ENCODE results near the gene ZIC5. TPM values are rescaled to one million over a fixed set of nuclear protein-coding genes. Genes with fewer than 3 reads are reported as not detected.

ZIC5 gene
- total RNA-seq, 1 experiment from 2014 or later, result 0.66 TPM

GRCh38 chr13:99968521-99969452 lies 2.8 kb downstream of the ZIC5 start:
- Histone ChIP-seq H3K36me3 (ENCODE audit: control insufficient read depth, insufficient read depth, low read length) (no peaks in the 10 kb centered on the region), H3K9me3 (no peaks in the 10 kb centered on the region), H3K4me1 (peaks cover 14% of the 10 kb centered on the region; the same call in 1 of the 2 replicates), H3K4me3 (ENCODE audit: low read depth, low read length) (peak overlapping the region; percentile 70), H3K27me3 (replicated peaks; ENCODE audit: control insufficient read depth, insufficient read depth, low read length) (peaks cover 7% of the 10 kb centered on the region)
- BruUV-seq (replicated peaks), result no TSS peak
- Mint-ChIP-seq H3K9me3 (ENCODE audit: unreplicated experiment) (no peaks in the 10 kb centered on the region), H3K27ac (ENCODE audit: unreplicated experiment) (peak overlapping the region; percentile 55), H3K4me3 (ENCODE audit: unreplicated experiment) (peak overlapping the region; percentile 98), H3K27me3 (ENCODE audit: insufficient read depth, unreplicated experiment) (peaks cover 41% of the 10 kb centered on the region), H3K36me3 (ENCODE audit: insufficient read depth, unreplicated experiment) (no peaks in the 10 kb centered on the region), H3K4me1 (ENCODE audit: low read depth, unreplicated experiment) (peaks cover 13% of the 10 kb centered on the region)
- DNase-seq, result peak in 1 of 2 experiments; percentile 62
- POLR2A ChIA-PET, result no interaction called here
- no peak for TF ChIP-seq CTCF (IDR thresholded peaks at IDR 0.05; ENCODE audit: insufficient read depth in 1 of 2, low read depth in 1 of 2, low read length in 1 of 2, severe bottlenecking in 1 of 2, unreplicated experiment in 1 of 2)
- CTCF ChIA-PET, result no interaction called here
- intact Hi-C loops (cut with micrococcal nuclease; ENCODE audit: unreplicated experiment), result loop anchor here (5.0 kb wide), 1 partner anchor 51 kb away; no protein-coding TSS in a partner anchor

DNA sequence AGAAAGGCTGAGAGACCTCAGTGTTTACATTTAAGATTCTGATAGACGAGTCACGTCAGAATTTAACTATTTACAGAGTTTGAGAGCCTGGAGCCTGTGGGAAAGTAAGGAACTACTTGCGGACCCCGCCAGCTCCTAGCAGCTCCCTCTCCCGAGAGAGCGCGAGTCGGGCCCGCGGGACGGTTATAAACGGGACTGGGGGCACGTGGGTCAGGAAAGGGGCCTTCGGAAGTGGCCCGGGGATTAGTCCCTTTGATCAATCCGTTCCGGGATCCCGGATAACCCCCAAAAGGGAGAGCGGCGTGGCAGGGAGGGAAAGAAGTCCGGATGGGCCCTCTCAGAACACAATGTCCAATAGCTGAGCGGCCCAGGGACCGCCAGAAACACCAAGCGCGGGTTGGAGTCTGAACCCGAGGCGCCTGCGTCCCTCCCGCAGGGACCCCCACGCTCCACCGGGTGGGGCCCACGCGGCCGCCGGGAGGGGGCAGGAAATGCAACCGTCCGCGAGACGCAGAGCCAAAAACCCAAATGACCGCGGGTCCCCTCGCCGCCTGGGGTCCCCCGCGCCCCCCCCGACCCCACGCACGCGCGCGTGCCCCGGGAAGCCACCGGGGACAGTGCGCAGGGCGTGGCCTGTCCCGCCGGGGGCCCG lies 3.6 kb downstream of the ZIC5 start:
- POLR2A ChIA-PET, result no interaction called here
- CTCF ChIA-PET, result interaction anchor here (1.2 kb wide), 1 partner anchor 312 kb away, joined by 3 read pairs; no protein-coding TSS in a partner anchor

More for the DNA sequence above, 3.6 kb downstream of the ZIC5 start:
- Mint-ChIP-seq H3K36me3 (ENCODE audit: insufficient read depth, unreplicated experiment) (no peaks in the 10 kb centered on the region), H3K27me3 (ENCODE audit: insufficient read depth, unreplicated experiment) (peaks cover 33% of the 10 kb centered on the region), H3K4me3 (ENCODE audit: unreplicated experiment) (peak overlapping the region; percentile 98), H3K27ac (ENCODE audit: unreplicated experiment) (no peak overlapping the region), H3K4me1 (ENCODE audit: low read depth, unreplicated experiment) (peaks cover 13% of the 10 kb centered on the region), H3K9me3 (ENCODE audit: unreplicated experiment) (no peaks in the 10 kb centered on the region)
- H3K9me3 ChIP-seq, result no peaks in the 10 kb centered on the region
- peak overlapping the region; percentile 70 for H3K4me3 ChIP-seq (ENCODE audit: low read depth, low read length)
- intact Hi-C loops (cut with micrococcal nuclease; ENCODE audit: unreplicated experiment), result loop anchor here (5.0 kb wide), 1 partner anchor 51 kb away; no protein-coding TSS in a partner anchor
- H3K27me3 ChIP-seq (replicated peaks; ENCODE audit: control insufficient read depth, insufficient read depth, low read length), result peaks cover 7% of the 10 kb centered on the region
- peaks cover 14% of the 10 kb centered on the region; the same call in 1 of the 2 replicates for H3K4me1 ChIP-seq
- TF ChIP-seq CTCF (IDR thresholded peaks at IDR 0.05; ENCODE audit: insufficient read depth in 1 of 2, low read depth in 1 of 2, low read length in 1 of 2, severe bottlenecking in 1 of 2, unreplicated experiment in 1 of 2), result peak in 1 of 2 experiments; percentile 4
- BruUV-seq (replicated peaks), result no TSS peak
- no peaks in the 10 kb centered on the region for H3K36me3 ChIP-seq (ENCODE audit: control insufficient read depth, insufficient read depth, low read length)
- no peak for DNase-seq
